GM19438 (cell line): Measurements from ENCODE around the gene PASK.
A peak's percentile ranks its signal among the peaks of the same experiment; 100 is the strongest.

Experiments
- ATAC-seq: cut with Tn5 transposase; IDR thresholded peaks from one replicate; pipeline ENCODE4 v1.9.1; 2021; ENCODE audit warnings: low read depth; ENCODE audit not compliant: unreplicated experiment

The PASK gene

DNA sequence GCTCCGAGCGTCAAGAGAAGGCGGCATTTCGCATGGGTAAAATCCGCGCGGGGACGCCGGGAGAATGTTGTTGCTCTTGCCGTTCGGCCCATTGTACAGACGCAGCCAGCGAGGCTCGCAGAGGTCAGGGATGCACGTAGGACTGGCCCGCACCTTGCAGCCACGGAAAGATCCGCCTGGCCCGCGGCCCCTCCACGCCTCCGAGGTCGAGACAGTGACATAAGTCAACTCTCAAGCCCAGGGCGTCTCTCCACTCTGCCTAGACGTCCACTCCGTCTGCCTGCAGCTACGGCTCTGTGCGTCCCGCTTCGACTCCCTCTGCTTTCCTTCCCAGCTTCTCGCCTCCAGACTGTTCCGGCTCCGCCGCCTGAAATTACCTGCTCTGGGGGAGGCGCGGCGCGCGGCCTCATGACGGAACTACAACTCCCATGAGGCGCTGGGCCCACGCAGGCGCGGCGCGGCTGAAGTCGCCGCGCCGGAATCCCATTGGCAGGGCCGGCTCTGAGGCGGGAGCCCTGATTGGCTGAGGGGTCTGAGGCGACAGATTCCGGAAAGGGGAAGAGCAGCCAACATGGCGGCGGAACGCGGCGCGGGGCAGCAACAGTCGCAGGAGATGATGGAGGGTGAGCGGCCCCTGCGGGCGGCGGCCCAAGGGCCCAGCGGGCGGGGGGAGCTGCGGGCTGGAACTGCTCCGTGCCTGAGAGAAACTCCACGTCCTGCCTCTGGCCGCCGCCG lies 820 bp upstream of the PASK start, which contains the start of gene PPP1R7:
Gene PPP1R7, plus strand, starts transcription at position 543 of the 735 bp plus-strand sequence. Its CDS starts 29 bp downstream, at position 572.
- peak; percentile 66 for ATAC-seq

- ATAC-seq = peak; percentile 19
These were observed 328 bp upstream of the PASK start for GRCh38 chr2:241149675-241149924.

DNA sequence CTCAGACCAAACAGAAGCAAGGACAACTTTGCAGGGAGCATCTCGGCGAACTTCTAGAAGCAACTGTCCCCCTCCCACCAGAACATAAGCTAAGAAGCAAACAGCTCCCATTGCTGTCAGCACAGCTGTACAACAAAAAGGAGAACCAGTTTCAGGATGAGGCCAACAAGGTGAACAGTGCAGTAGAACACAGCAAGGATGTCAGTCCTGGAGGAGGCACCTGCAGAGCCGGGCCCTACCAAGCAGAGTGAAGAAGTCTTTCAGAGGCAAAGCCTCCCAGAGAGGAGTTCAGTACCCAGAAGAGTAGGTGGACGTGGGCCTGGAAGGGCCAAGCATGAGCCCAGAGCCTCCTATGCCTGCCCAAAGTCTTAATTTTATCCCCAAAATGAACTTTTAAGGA lies 1.0 kb downstream of the PASK start:
- ATAC-seq = no peak

DNA sequence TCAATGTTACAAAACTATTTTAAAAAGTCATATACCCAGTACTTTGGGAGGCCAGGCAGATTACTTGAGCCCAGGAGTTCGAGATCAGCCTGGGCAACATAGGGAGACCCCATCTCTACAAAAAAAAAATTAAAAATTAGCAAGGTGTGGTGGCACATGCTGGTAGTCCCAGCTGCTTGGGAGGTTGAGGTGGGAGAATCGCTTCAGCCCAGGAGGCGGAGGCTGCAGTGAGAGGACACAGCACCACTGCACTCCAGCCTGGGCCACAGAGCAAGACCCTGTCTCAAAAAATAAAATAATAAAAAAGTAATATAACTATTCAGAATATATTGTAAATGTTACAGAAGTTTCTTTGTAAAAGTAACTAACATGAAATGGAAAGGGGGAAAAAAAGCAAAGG lies 1.9 kb downstream of the PASK start:
- no peak for ATAC-seq

GRCh38 chr2:241146286-241146685 lies 3.0 kb downstream of the PASK start:
- ATAC-seq = no peak

DNA sequence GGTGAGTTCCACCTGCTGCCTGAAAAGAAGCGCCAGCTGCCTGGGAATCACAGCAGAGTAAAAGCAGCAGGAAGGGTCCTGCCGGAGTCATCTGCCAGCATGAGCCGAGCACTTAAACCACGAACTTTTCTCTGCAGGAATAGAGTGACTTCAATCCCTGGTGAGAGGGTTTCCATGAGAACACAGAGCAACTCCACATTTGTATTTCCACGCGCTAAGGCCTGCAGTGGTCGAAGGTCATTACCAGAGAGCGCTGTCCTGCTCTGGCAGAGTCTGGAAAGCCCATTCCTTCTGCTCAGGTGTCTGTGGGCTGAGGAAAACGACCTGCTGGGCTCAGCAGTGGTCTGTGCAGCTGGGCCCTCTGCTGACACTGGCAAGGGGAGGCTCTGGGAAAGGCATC lies 6.7 kb downstream of the PASK start:
- no peak for ATAC-seq

DNA sequence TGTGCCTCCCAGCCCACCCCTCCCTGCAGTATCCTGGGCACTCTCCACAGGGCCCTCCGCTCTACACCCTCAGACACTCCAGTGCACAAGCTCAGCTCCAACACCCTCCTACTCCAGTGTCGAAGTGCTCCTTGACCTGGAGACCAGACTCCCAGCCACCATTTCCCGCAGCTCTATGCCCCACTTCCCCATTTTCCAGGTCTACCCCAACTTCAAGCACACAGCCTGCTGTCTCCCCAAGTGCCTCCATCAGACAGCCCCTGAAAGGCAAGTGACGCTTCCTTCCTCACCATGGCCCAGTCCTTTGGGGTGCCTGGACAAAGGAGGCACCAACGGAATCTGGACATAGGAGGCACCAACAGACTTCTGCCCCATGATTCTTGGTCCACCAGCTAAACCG lies 7.2 kb downstream of the PASK start:
- ATAC-seq = no peak

- no peak for ATAC-seq
These were observed 8.0 kb downstream of the PASK start for GRCh38 chr2:241141214-241141770.

DNA sequence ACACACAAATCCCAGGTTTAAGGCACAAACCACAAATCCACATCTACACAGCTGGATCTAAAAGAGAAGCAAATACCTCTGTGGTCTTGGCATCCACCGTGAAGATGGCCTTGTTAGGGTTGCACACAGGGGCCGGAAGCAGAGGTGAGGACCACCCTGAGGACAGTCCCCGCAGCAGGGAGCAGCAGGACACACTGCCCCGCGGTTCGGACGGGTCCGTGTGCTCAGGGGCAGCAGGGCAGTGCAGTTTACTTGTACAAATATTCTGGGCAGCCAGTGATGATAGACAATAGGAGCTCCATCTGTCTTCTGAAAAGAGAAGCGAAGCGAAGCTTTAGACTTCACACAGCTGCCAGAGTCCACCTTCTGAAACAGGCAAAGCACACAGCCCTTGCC lies 8.8 kb downstream of the PASK start:
- ATAC-seq = no peak

DNA sequence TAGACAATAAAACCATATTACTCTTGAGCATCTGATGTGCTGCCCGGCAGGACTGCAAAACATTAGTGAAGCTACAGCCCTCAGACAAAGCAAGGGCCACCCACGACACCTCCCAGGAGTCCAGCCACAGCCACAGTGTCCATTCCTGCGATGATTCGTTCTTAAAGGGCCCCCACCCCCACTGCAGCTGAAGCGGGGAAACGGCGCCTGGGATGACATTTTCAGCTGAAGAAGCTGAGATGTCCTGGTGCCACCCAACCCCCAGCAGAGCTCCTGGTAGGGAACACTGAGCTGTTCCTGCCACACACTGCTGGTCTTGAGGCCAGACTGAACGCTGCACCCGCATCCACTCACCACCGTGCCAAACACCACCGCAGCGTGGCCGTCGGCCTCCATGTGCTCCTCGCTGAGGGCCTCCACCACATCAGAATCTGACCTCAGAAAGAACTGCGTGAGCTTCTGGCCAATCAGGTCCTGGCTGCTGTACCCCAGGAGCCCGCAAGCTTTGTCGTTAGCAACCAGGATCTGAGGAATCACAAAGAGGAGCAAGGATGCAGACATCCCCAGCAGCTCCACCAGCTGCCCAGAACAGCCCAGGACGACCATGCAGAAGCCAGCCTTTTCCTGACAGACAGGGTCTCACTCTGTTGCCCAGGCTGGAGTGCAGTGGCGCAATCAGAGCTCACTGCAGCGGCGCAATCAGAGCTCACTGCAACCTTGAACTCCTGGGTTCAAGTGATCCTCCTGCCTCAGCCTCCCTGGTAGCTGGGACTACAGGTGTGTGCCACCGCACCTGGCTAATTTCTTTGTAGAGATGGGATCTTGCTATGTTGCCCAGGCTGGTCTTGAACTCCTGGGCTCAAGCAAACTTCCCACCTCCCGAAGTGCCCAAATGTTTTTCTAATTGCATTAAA lies 9.5 kb downstream of the PASK start:
- no peak for ATAC-seq

DNA sequence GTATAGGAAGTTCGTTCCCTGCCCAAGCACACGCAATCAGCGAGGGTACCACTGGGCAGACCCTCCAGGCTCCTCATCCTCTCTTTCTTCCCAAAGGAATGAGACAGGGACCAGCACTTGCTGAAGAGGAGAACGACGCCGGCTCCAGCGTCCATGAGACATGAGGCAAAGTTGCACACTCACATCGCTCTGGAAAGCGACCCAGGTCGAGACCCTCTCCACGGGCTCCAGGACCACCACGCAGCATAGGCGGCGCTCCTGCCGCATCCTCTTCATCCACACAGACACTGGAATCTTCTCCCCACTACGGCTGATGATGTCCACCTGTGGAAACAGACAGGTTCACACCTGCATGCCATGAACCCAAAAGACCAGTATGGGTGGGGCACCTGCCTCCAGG lies 10.8 kb downstream of the PASK start:
- no peak for ATAC-seq

- no peak for ATAC-seq
These were observed 11.7 kb downstream of the PASK start for GRCh38 chr2:241137276-241138190.

- ATAC-seq = no peak
These were observed 12.5 kb downstream of the PASK start for GRCh38 chr2:241136661-241137260.

GRCh38 chr2:241136191-241136590 lies 13.1 kb downstream of the PASK start:
- no peak for ATAC-seq

DNA sequence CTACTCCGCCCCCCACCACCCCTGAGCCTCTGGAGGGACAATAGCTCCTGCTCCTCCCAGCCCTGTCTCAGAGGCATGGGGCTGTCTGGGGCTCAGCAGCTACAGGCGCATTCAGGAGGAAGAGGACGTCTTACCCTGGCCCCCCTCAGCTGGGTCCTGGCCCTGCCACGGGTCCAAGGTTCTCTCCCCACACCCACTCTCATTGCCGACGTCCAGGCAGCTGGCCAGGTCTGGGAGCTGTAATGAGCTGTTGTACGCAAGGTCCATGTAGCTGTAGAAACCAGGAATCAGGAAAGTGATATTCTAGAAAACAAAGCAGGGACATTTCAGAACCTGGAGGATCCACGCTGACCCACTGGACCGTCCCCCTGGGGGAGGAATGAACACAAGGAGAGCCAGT lies 13.5 kb downstream of the PASK start:
- ATAC-seq = no peak

GRCh38 chr2:241134711-241135110 lies 14.6 kb downstream of the PASK start:
- no peak for ATAC-seq

DNA sequence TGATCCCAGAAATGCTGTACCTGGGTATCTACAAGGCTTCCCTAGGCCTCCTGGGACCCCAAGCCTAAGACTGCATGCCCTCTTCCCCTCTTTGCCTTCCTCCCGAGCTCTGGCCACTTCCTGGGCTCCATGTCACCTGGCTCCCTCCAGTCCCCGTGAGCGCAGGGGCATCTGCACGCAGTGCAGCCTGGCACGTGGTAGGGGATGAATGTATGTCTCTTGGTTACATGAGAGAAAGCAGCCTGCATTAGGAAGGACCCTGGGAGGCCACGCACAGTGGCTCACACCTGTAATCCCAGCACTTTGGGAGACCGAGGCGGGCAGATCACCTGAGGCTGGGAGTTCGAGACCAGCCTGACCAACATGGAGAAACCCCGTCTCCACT lies 15.8 kb downstream of the PASK start:
- no peak for ATAC-seq

GRCh38 chr2:241132538-241133435 lies 16.5 kb downstream of the PASK start:
- ATAC-seq = no peak

DNA sequence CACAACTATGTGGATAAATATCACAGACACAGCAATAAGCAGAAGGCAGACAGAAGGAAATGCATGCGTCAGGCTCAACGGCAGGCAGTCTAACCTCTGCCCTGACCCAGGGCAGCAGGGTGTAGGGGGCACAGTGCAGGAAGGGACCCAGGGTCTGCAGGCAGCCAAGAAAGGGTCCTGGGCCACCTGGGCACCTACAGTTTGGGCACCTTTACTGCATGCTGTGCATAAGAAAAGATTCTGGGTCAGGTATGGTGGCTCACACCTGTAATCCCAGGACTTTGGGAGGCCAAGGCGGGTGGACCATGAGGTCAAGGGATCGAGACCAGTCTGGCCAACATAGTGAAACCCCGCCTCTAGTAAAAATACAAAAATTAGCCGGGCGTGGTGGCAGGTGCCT lies 17.7 kb downstream of the PASK start:
- no peak for ATAC-seq
